Superior temporal gyrus (tissue), 1 donor: Measurements from ENCODE around the gene KRTAP5-4.
"Not testable (repeated sequence)": the region's sequence is repeated elsewhere in the genome, so short reads cannot be mapped to it uniquely, and the experiment has no call there.

Source experiments
- DNase-seq: peaks from one replicate; pipeline ENCODE4 v3.0.0-alpha.2; 2016; ENCODE audit errors: extremely low spot score

The KRTAP5-4 gene

GRCh38 chr11:1622086-1622485 lies at the start of gene KRTAP5-4:
Gene KRTAP5-4, minus strand, starts transcription at chr11:1622138. Its CDS starts 45 bp downstream, at chr11:1622093.
- DNase-seq, result no peak

- no peak for DNase-seq
These were observed 49.7 kb upstream of the KRTAP5-4 start for GRCh38 chr11:1671658-1672057.

GRCh38 chr11:1670905-1671371 lies 49.0 kb upstream of the KRTAP5-4 start:
- no peak for DNase-seq

- not testable (repeated sequence) for DNase-seq
These were observed 48.5 kb upstream of the KRTAP5-4 start for GRCh38 chr11:1670457-1670856.

GRCh38 chr11:1669546-1670218 lies 47.7 kb upstream of the KRTAP5-4 start:
- DNase-seq, result no peak

- DNase-seq, result no peak
These were observed 47.1 kb upstream of the KRTAP5-4 start for GRCh38 chr11:1668911-1669473.

GRCh38 chr11:1667906-1668305 lies 46.0 kb upstream of the KRTAP5-4 start:
- no peak for DNase-seq

GRCh38 chr11:1667121-1667850 lies 45.3 kb upstream of the KRTAP5-4 start:
- no peak for DNase-seq

- no peak for DNase-seq
These were observed 43.4 kb upstream of the KRTAP5-4 start for GRCh38 chr11:1665313-1665712.

- DNase-seq, result not testable (repeated sequence)
These were observed 40.9 kb upstream of the KRTAP5-4 start for GRCh38 chr11:1662699-1663283.

GRCh38 chr11:1661454-1662269 lies 39.7 kb upstream of the KRTAP5-4 start:
- DNase-seq, result not testable (repeated sequence)

- DNase-seq, result no peak
These were observed 38.4 kb upstream of the KRTAP5-4 start for GRCh38 chr11:1660111-1660867.

GRCh38 chr11:1659506-1659905 lies 37.6 kb upstream of the KRTAP5-4 start:
- DNase-seq, result no peak

GRCh38 chr11:1656670-1657069 lies 34.7 kb upstream of the KRTAP5-4 start:
- DNase-seq, result no peak

- DNase-seq, result no peak
These were observed 34.1 kb upstream of the KRTAP5-4 start for GRCh38 chr11:1656061-1656441.

GRCh38 chr11:1655168-1656060 lies 33.5 kb upstream of the KRTAP5-4 start:
- no peak for DNase-seq

- DNase-seq, result no peak
These were observed 32.6 kb upstream of the KRTAP5-4 start for GRCh38 chr11:1654388-1655167.

GRCh38 chr11:1653541-1654387 lies 31.8 kb upstream of the KRTAP5-4 start:
- DNase-seq, result no peak
